ENCODE results near the gene CSNK1D. TPM values are rescaled to one million over a fixed set of nuclear protein-coding genes. Genes with fewer than 3 reads are reported as not detected.

The CSNK1D gene
- polyA plus RNA-seq, 4 donors = 103 to 141 (median 126) TPM

DNA sequence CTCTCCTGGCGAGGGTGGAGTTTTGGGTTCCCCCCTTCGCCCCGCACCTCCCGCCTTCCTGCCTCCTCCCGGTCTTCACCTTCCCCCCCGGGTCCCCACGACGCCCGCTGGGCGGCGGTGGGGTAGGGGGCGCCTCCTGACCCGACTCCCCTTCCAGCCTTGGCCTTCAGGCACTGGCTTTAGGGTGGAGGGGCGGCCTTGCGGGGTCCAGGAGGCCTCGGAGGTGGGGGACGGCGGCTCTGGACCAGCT is 42.3 kb downstream of the CSNK1D start:
- no peak for DNase-seq (ENCODE audit: low read depth in 4 of 4, low spot score in 2 of 4)

DNA sequence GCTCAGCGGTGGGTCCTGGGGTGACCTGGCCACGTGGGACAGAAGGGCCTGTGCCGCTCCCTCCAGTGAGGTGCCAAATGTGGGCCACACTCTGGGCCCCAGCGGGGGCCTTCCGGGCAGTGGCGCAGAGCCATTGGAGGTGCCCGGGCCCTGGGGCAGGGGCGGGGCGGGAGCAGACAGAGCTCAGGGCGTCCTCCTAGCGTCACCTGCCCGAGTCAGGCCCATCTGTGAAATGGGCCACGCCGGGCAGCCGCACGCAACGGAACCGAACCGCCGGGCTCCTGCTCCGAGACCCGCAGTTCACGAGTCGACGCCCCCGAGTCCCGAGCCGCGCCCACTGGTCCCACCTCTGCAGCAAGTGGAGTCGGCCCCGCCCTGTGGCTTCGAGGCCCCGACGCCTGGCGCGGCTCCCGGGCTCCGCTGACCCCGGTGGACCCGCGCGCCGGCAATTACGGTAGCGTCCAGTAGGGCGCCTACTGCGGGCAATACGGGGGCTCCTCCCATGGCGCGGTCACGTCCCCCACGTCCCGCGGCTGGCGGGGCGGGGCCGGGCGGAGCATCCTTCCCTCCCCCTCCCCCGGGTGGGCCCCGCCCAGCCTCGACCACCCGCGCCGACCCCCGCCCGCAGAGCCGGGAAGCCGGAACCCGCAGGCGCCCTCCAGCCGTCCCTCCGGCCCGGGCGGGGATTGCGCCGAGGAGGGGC is 42.7 kb downstream of the CSNK1D start:
- no peak for DNase-seq (ENCODE audit: low read depth in 4 of 4, low spot score in 2 of 4)

DNA sequence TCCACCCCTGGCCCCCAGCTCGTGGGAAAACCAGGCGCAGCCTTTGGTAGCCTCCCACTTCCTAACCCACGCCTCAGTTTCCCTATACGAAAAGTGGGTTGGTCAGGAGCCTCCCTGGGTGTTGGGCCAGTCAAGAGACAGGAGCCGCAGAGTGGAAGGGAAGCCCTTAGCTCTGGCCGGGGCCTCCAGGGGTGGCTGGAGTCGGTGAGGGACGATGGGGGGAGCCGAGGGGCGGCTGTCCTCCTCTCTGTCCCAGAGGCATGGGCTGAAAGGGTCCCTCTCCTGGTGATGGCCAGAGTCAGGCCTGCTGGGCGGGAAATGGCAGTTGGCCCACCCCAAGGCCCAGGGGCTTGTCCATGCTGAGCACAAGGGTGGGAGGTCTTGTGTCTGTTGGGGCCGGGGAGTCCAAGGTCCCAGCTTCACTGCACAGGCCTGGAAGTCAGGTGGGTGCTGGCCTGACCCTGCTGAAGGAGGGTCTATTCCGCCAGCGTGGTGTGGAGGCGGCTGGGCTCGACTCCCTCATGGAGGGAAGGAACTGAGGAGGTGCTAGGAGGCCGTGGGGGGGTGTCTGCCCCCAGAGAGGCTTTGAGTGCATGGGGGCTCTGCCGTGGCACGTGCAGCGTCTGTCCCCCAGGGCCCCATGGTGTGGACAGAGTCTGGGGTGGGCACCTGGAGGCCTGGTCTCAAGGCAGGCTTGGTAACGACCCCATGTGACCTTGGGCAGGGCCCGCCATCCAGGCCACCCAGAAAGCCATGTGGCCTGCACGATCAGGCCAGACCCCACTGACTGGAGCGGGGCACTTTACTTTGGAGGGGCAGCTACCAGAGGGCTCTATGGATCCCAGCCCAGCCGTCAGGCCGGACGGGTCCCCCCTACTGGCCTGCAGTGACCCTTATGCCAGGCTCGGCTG is 43.5 kb downstream of the CSNK1D start:
- no peak for DNase-seq (ENCODE audit: low read depth in 4 of 4, low spot score in 2 of 4)

DNA sequence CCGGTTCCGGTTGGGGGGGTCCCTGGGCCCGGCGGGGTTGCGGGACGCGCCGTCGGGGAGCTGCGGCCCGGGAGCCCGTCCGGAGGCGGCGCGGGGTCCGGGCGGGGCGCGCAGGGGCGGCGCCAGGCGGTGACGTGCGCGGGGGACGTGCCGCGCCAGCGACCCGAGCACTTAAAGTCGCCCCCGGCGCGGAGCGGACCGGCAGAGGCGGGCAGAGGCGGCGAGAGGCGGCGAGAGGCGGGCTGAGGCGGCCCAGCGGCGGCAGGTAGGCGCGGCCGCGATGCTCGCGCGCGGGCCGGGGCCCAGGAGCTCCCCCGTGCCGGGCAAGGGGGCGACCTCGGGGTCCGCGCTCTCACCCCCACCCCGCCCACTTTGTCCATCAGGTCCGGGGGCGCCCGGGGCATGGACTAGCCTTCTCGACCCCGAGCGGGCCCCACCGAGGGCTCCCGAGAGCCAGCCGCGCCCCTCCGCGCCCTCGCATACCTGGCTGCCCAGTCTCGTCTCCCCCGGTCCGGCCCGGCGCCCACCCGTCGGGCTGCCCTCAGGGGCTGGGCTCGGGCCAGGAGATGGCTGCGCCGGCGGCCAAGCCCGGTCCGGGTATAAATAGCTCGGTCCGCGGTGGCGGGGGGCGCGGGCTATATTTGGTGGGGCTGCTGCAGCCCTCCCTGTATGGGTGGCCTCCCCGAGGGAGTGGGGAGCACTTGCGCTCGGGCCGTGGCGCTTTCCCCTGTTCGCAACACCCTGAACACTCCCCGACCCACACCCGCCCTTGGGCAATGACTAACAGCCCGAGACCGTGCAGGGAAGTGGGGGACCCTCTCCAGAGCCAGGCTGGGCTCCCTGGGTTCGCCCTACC is 44.4 kb downstream of the CSNK1D start, which contains the start of gene SLC16A3:
Gene SLC16A3, plus strand, starts transcription at position 201 of the 856 bp plus-strand sequence. CDS start 6,967 bp downstream, outside the sequence.
- no peak for DNase-seq (ENCODE audit: low read depth in 4 of 4, low spot score in 2 of 4)

DNA sequence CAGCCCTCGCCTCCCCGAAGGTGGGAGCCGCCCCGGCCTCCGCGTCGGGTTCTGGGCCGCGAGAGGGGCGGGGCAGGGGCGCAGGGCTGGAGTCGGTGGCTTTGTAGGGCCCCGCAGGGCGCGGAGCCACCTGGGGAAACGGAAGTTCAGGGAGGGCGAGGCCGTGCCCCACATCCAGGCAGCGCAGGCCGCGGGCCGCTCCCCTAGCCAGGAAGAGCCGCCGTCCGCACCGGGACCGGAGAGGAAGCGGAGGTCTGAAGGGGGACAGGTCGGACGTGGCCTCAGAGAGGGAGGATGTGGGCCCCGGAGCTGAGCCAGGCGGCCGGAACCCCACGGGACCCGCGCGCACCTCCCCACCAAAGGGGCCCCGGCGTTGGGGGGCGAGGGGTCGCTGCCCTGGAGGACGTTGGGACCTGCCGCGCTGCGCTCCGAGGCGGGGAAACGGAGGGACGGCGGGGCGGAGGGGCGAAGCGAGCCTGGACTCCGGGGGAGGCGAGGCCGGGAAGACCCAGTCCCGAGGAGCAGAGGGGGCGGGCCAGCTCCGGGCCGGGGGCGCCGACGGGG is 45.1 kb downstream of the CSNK1D start:
- no peak for DNase-seq (ENCODE audit: low read depth in 4 of 4, low spot score in 2 of 4)

DNA sequence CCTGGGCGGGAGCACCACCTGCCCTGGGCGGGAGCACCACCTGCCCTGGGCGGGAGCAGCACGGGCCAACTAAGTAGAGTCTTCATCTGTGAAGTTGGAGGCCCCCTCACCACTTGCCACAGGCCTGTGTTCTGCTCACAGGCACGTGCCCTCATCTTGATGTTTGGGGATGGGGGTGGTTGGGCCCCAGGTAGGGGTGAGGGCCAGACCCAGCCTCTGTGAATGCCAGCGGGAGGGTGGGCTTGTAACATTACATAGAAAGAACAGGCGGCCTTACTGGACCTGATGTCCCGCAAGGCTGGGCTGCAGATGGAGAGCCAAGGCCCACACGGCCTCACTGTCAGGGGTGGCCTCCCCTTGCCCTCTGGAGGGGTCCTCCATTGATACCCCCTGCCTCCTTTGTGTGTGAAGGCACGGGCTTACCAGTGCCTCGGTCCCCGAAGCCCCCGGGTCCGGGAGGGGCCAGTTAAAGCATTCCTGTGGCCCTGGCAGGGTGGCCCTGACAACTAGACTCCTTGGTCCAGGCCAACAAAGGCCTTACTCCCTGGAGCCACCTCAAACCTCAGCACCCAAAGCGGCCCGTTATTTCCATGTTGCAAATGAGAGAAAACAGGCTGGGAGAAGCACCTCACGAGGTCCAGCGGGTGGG is 45.7 kb downstream of the CSNK1D start:
- DNase-seq (ENCODE audit: low read depth in 4 of 4, low spot score in 2 of 4) = no peak

DNA sequence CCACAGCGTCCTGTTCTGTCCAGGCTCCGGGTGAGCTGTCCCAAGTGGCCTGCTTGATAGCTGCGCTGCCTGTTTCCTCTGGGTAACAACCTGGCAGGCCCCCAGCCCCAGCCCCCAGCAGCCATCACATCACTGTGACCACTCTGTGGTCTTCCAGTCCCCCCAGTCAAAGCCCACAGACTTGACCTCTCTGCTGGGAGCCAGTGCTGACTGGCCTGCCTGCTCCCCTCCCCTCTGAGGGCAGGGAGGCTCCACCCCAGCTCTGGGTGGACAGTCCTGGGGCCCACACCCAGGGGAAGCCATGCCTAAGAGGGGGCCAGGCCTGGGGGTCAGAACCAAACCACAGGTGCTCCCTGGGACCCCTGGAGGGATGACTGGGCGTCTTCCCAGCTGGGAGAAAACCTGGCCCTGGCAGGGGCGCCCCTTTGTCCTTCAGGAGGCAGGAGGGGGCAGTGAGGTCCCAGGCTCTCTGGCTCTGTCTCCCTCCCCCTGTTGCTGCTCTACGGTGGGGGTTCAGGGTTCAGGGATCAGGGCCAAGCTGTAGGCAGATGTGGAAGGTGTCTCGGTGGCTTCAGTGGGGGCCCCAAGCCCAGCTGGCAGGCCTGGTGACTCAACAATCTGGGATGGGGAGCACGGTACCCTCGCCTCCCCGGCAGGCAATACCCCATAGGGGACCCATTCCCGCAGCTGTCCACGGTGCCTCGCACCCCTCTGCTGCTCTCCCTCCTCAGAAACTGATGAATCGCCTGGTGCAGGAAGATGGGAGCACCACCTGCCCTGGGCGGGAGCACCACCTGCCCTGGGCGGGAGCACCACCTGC is 46.5 kb downstream of the CSNK1D start:
- DNase-seq (ENCODE audit: low read depth in 4 of 4, low spot score in 2 of 4) = no peak

DNA sequence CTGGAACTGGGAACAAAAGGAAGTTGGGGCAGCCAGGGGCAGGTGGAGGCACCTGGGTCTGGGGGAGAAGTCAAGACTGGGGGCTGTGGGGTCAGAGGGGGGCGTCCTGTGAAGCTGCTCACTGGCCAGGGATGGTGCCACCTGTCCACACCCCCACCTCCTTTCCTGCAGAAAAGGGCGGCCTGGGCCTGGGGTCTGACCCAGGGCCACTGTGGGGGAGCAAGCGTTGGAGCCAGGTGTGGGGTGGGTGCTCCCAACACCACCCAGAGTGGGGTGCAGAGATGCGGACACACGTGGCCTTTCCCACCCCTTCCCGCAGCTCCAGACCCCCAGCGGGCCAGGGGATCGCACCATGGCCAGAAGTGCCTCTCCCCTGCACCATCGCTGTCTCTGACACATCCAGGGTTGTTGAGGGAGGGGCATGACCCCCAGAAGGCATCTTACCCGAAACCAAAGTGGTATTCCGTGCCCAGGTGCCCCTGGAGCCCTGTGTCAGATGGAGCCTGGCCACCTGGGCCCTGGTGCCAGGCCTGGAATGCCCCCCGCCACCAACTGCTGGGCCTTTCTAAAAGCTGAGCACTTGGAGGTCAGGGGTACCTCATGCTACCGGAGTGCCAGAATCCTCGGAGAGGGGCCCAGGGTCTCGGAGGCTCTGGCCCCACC is 47.2 kb downstream of the CSNK1D start:
- DNase-seq (ENCODE audit: low read depth in 4 of 4, low spot score in 2 of 4) = no peak

DNA sequence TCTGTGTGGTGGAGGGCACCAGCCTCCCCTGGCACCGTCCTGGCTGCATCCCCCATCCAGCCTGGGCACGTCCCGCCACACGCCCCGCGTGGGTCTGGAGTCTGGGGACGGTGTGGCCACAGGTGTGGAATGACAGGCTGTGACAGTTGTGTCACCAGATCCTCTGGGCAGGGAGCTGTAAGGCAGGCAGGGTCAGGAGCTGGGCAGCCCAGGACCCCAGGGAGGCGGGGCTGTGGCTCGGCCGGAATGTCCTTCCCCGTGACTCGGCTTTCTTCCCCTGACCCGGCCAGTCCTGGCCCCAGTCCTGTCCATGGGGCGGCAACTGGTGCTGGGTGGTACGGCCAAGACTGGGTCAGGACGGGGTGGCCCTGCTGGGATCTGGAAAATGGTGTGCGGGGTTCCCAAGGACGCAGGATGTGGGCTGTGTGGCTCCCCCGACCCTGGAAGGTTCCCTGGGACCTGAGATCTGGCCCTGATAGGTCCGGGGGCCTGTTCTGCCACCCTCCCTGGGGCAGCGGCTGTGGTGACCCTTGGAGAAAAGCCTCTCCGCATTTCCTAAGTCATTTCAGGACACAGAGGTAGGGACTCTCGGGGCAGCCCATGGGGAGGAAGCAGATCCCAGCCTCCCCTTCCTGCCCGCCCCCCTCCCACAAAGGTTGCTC is 48.0 kb downstream of the CSNK1D start:
- no peak for DNase-seq (ENCODE audit: low read depth in 4 of 4, low spot score in 2 of 4)

DNA sequence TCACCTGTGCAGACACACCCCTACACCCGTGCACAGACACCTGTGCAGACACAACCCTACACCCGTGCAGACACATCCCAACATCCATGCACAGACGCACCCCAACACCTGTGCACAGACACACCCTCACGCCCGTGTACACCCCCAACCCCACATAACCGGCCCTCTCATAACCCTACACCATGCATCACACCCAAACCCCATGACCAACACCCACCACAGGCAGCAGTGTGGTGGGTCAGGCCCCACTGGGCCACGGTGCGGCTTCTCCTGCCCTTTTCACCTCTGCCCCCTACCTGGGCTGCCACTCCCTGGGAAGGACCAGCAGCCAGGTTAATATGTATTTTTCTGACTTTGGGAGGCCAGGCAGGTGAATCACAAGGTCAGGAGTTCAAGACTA is 48.8 kb downstream of the CSNK1D start:
- no peak for DNase-seq (ENCODE audit: low read depth in 4 of 4, low spot score in 2 of 4)

DNA sequence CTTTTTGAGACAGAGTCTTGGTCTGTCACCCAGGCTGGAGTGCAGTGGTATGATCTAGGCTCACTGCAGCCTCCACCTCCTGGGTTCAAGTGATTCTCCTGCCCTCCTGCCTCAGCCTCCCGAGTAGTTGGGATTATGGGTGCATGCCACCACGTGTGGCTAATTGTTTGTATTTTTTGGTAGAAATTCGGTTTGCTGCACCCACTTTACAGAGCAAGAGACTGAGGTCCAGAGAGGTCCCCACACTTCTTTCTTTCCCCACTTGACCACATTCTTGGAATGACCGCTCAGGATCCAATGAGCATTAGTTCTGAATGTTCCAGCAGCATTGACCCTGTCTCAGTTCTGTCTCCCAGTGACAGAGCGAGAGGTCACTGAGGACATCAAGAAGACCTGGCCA is 50.0 kb downstream of the CSNK1D start:
- no peak for DNase-seq (ENCODE audit: low read depth in 4 of 4, low spot score in 2 of 4)

DNA sequence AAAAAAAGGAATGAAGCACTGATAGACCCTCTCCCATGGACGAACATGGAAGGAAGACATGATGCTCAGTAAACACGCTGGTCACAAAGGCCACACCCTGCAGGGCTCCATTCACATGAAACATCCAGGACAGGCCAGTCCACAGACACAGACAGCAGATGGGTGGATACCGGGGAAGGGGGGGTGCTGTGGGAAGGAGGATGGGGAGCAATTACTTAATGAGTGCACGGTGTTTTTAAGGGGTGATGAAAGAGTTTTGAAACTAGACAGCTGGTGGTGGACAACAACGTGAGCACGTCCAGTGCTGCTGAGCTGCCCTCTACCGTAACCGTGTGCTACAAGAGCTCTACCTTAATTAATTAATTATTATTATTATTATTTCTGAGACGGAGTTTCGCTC is 50.7 kb downstream of the CSNK1D start:
- DNase-seq (ENCODE audit: low read depth in 4 of 4, low spot score in 2 of 4) = no peak

DNA sequence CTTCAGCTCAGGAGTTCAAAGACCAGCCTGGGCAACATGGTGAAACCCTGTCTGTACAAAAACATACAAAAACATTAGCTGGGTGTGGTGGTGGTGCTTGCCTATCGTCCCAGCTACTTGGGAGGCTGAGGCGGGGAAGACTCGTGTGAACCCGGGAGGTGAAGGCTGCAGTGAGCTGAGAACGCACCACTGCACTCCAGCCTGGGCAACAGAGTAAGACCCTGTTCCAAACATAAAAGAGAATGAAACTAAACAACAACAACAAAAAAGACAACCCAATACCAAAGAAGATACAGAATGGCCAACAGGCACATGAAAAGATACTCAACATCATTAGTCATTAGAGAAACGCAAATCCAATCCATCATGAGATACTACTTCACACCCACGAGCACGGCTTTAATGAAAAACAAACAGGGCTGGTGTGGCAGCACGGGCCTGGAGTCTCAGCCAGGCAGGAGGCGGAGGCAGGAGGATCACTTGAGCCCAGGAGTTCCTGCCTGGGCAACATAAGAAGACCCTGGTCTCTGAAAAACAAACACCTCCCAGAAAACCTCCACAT is 52.1 kb downstream of the CSNK1D start:
- no peak for DNase-seq (ENCODE audit: low read depth in 4 of 4, low spot score in 2 of 4)

DNA sequence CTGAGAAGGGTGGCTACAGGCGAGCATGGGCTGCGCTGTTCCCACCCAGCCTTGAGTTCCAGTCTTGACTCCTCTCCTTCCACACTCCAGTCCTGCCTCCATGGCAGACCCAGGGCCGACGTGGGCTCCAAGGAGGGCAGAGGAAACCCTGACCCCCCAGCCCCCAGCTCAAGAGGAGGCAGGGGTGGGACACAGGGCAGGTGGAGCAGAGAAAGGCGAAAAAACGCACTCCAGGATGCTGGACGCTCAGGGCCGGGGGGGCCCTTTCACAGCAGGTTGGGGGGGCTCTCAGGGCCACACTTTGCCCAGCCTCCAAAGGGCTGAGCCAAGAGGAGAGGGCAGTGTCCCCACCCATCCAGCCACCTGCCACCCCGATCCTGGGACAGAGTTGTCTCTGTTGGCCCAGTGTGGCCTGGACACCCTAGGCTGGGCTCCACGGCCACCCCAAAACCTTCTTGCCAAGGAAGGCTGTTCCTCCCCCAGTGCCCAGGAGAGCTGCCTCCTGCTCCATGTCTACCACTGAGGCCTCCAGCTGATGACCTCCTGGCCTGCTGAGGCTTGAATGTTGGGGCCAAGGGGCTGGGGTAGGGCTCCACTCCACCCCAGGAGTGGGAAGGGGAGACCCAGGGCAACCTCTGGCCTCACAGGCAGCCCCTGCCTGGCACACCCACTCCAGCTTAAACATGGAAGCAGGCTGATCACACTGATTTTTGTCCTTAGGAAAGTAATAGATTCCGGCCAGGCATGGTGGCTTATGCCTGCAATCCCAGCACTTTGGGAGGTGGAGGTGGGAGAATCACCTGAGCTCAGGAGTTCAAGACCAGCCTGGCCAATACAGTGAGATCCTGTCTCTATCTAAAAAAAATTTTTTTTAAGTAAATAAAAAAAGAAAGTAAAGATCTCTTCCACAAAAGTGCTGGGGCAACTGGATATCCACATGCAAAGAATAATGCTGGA is 53.5 kb downstream of the CSNK1D start:
- no peak for DNase-seq (ENCODE audit: low read depth in 4 of 4, low spot score in 2 of 4)

DNA sequence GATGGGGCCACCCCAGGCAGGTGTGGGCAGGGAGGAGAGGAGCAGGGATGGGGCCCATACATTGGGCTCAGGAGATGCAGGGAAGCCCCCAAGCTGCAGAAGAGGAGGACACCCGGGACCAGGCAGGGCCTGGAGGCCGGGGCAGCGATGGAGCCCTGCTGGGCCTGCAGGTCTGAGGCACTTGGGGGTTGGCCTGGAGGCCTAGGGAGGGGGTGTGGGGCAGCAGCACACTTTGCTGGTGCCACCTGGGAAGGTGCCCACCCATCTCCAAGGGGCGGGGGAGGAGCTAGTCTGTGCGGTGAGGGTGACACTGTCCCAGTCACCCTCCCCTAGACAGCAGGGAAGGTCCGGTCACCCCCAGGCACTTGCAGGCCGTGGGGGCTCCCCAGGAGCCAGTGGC is 54.4 kb downstream of the CSNK1D start:
- no peak for DNase-seq (ENCODE audit: low read depth in 4 of 4, low spot score in 2 of 4)

DNA sequence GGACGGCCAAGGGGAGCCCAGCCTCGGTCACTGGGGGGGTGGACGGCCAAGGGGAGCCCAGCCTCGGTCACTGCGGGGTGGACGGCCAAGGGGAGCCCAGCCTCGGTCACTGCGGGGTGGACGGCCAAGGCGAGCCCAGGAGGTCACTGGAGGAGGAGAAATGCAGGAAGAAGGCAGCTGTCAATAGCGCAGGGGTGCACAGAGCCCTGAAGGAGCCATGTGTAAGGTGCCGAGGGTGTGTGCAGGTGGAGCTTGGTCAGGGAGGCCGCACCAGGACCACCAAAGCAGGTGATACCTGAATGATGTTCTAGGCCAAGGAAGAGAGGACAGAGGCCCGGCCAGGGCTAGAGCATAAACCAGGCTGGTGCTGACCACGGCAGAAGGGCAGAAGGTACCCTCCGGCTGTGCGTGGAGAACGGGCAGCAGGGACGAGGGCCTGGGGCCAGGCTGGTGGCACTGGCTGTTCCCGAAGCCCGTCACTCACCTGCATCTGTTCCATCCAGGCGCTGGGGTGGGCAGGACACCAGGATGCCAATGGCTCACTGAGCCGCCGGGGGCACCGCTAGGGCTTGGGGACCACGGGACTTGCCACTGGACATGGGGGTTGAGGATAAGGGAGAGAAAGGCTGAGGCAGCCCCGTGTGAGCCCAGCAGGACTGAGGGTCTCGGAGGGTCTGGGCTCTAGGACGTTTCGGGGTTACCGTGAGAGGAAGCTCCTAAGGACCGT is 55.0 kb downstream of the CSNK1D start:
- no peak for DNase-seq (ENCODE audit: low read depth in 4 of 4, low spot score in 2 of 4)
